HG03196 (cell line): Measurements from ENCODE around the gene TPCN1.

Experiments used
- ATAC-seq: cut with Tn5 transposase; IDR thresholded peaks from one replicate; pipeline ENCODE4 v1.9.1; 2021; ENCODE audit not compliant: unreplicated experiment

Gene TPCN1

DNA sequence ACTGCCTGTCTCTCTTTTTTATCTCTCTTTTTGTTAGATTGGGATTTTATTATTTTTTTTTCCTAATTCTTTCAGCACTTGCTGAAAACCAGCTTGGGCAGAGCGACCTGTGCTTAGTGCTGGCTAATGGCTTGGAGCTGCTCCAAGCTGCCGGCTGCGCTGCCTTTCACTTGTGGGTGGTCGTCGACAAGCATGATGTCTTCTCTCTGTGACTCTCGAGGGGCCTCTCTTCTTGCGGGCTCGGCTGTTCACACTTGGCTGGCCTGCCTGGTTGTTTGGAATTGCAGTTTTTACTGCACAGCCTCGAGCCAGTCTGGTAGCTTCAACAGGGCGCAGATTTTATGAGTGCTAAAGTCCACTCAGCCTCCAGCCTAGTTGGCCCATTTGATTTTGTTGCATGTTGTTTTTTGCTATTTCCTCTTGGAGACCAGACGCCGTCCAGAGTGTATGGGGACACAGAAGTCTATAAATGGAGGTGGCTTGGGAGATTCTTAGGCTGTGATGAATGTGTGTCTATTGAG is 18.6 kb downstream of the TPCN1 start:
- ATAC-seq = no peak

DNA sequence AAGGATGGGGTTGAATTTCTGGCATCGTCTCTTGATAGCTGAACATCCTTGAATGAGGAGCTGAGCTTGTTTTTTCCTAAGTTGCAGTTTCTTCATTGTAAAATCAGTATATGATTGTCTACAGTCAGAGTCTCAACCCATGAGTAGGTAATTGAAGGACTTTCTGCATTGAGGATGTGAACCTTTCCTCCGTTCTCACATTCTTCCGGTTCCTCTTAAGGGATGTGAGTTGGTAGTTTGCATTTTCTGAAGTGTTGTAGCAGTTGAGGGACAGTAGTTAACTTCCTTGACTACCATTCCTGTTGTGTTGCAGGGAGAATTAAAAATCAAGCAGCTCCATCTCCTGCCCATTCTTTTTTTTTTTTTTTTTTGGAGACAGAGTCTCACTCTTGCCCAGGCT is 19.1 kb downstream of the TPCN1 start:
- no peak for ATAC-seq

DNA sequence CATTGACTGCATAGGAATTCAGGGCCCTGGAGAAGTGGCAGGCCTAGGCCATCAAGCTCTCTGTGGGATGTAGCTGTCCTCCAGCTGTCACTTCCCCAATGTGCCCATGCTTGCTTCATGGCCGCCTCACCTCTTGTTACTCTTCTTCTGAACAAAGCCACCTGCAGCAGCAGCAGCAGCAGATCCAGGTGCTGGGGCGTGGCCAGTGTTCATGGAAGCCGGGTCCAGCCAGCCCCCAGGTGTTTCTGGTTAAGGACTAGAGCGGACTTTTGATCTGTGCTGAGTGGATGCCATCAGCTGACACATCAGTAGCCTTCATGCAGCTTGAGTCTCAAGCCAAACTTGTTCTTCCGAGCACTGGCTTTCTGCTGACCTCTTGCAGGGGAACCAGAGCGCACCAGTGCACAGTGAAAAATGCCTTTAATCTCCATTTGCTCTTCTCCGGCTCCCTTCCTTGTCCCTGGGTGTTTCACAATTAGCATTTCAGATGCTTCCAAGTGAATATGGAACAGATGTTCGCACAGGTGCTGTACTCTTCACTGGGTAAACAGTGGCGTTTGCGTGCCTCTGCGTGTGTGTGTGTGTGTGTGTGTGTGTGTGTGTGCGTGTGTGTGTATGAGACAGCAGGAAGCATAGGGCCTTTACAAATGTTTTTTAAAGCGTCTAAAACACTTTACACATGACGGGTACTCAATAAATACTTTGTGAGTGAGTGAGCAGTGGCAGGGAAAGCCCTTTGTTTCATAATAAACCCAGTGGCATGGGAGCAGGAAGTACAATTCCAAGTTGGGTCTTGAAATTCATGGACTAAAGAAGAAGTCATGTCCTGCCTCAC is 20.1 kb downstream of the TPCN1 start:
- no peak for ATAC-seq

DNA sequence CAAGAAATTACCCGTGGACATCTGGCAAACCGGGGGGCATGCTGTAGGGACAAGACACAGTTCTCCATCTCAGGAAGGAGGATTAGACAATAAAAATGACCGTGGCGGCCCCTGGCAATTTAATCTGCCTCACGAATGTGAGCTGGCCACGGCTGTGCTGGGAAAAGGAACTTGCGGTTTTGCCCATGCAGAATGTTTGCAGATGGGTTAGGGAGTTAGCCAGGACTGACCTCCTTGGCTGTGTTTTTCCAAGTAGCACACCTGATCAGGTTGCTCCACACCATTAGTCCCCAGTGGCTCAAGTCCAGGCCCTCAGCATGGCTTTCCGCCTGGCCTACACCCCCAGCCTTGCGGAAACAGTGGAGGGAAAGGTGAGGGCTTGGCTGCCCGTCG is 20.8 kb downstream of the TPCN1 start:
- no peak for ATAC-seq

DNA sequence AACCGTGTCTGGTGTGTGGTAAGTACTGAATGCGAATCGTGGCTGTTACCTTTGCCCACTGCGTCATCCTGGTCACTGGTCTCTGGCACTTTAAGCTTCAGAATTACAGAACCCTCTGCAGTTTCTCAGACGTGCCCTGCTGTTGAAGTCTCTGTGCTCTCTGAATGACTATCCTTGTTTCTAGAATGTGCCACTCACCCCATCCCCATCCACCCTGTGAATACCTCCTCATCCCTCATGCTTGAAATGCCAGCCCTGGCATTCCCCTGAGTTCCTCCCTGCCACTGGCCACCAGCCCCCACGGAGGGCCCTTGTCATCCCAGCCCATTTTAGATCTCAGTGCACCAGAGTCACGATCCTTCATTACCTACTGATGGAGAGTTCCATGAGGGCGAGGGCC is 21.3 kb downstream of the TPCN1 start:
- ATAC-seq = no peak

DNA sequence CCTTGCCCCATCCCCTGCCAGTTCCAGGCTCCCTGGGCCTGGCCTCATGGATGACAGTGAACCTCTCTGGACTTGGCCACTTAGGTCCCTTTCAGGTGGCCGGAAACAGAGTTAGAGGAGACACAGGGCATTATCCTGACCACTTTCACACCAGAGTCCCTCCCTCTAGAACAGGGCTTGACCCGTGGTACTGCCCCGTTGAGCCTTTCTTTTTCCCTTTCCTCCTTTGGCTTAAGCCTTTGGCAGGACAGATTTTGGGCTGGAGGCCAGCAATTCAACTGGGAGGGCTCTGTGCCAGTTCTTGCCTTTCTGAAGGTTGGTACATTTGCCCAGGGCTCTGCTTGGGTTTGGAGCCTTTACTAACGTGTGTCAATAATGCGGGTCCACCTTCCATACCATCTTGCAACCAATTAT is 22.8 kb downstream of the TPCN1 start:
- no peak for ATAC-seq

DNA sequence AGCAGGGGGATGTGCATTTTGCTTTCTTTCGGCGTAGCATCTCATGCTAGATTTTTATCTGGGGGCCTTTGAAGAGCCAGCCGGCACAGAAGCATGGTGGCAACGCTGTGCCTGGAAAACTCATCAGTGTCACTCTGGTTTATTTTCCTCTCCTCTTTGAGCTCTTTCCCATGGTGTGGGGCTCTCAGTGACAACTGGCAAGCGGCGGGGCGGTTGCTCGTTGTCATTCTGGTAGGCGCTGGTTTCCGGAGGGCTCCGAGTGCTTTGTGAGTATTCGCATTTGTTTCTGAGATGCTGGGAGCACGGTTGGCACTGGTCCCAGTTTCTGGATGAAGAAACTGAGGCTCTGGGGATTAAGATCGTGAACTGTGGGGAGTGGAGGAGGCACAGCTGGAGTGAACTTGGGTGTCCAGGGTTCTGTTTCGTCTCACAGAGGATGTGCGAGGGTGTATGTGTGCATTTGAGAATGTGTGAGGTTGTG is 23.3 kb downstream of the TPCN1 start:
- ATAC-seq = no peak

DNA sequence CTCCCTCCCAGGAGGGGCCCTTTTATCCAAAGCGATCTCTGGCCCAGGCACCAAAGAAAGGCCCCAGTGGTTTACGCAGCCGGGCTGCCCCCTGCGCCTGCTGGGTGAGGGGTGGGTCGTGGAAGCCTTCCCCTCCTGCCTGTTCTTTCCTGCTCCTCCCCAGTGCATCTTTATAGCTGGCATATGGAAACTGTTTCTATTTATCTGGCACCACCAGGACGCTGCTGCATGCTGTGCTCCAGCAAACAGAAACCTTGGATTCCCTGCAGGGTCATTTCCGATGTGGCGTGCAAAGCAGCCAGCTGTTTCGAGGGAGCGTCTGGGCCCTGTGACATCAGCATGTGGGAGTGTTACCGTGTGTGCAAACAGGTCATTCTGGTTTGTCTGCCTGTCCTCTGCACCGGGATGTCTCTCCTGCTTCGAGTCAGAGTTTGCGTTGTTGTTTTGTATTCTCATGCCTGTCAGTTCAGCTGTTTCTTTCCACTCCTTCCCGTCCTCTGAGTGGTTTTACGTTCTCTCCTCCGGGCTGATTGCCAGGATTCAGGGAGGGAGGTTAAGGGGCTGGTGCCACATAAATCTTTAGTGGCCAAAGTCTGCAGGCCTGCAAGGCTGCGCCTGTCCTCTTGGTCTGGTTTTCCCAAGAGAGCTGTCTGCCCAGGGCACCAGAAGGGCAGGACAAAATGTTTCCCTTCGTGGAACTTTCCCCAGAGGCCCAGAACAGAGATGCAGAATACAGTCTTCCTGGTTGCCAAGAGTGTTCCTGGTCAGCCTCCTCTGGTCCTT is 24.6 kb downstream of the TPCN1 start:
- no peak for ATAC-seq

DNA sequence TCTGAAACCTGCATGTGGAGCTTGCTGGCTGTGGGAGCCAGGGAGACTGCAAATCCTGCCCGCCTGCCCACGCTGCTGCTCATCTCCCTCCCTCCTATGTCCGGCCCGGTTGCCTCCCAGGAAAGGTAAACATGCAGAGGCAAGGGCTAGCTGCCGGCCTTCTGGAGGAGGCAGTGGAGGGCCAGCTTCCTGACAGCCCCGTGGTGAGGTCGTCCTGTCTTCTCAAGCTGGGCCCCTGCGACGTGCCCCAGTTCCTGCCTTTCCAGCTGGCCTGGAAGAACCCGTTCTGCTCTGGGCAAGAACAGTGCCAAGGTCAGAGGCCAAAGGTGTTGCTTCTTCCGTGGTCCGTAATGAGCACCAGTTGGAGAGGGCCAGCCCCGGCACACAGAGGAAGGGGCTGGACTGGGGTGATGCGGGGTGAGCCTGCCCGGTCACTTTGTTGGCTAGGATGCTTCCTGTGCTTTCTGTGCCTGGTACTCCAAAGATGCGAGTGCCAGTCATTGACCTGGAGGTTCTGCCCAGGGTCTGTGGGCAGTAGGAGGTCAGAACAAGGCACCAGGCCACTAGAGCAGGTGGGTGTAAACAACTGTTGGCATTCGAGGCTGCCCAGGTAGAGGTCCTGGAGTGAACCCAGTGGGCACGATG is 25.3 kb downstream of the TPCN1 start:
- ATAC-seq = no peak

DNA sequence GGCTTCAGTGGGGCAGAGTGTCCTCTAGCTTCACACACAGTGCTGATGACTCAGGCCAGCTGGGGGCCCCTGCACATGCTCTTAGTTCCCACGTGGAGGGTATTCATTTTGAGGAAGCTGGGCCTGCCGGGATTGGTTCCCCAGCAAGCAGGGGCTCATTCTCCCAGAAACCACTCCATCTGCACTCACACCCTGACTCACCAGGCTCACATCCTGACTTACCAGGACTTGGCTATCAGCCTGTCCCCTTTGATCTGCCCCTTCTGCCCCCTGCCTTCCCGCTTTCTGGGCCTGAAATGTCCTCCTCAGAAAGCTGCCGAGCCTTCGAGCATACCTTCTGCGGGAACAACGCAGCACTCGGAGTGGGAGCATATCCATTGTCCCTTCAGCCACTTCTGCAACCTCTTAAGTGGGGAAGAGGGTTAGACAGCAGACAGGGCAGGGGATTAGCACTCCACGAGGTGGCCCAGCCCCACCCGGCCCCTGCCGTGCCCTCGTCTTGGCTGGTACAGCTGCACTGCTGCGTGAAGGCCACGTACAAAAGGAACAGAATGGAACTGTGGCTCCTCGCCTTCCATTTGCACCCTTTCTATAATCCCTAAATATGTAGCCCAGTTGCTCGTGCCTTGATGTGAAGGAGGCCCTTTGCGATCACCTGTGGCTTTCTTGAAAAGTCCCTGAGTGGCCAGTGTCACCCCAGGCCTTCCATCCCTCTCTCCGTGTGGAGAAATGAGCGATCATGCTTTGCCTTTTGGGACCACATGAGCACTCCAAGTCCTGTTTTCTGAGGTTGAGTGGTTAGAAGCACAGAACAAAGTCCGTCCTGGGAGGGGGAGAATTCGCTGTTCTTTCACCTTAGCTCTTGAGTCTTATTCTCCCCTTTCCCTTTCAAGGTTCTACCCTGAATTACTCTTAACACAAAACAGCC is 26.1 kb downstream of the TPCN1 start:
- ATAC-seq = no peak

DNA sequence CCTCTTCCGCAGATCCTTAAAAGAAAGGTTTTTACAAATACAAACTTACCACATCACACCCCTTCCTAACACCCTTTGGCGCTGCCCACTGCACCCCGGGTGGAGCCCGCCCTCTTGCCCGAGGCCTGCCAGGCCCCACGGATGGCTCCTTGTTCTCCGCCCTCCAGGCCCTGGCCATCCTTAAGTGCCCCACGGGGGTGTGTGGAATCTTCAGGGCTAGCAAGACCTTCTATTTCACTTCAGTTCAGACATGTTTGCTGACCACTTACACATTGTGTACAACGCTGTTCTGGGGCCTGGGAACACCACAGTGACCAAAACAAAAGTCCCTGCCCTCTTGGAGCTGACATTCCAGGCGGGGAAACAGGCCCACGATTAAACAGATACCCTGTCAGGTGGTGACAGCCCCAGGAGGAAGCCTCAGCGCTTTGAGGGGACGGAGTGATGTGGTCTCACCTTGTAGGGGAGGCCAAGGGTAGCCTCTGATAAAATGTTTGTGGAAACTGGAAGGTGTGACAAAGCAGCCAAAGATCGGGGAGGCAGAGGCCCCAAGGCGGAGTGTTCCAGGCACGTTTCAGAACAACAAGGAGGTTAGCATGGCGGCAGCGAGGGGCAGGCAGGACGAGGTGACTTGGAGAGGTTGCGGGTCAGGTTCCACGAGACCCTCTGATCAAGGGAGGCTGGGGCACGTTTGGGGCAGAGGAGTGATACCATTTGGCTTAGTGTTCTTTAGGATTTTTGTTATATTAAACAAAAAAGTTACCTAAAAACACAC is 27.0 kb downstream of the TPCN1 start:
- ATAC-seq = no peak

DNA sequence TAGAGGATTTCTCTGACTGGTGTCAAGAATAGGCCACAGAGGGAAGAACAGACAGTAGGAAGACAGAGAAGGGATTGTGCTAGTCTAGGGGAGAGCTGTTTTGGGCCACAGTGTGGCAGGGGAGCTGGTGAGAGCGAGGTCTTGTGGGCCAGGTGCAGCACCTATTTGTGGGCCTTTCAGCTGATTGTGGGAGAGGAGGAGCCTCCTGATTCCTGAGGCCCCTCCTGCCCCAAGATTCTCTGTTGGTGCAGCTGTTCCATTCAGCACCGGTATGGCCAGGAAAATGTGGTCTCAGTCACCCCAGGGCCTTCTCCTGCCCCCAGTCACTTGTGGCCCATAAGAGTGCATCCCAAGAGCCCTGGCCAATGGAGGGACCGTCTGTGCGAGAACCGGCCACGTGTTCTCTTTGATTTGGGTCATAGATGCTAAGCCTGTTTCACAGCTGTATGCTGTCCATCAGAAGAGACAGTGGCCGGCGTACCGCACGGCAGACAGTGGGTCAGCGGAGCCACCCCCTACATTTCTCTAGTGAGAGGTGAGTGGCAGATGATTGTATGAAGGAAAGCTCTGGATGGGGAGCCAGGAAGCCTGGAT is 27.7 kb downstream of the TPCN1 start:
- ATAC-seq = no peak

DNA sequence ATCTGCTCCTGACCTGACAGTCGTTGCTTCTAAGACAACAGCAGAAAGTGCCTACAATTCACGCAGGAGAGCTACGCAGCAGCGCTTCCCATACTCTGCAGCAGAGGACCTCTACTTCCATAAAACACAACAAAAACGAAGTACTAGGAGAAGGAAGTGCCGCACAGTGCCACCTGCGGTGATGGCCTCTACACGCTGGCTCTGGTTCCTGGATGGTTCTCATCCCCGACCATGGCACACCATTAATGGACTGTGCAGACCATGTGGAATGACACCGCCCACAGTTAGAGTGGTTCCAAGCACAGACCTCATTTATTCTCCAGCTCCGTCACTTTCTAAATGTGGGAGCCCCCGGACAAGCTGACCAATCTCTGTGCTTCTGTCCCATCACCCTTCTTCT is 28.3 kb downstream of the TPCN1 start:
- ATAC-seq = no peak

DNA sequence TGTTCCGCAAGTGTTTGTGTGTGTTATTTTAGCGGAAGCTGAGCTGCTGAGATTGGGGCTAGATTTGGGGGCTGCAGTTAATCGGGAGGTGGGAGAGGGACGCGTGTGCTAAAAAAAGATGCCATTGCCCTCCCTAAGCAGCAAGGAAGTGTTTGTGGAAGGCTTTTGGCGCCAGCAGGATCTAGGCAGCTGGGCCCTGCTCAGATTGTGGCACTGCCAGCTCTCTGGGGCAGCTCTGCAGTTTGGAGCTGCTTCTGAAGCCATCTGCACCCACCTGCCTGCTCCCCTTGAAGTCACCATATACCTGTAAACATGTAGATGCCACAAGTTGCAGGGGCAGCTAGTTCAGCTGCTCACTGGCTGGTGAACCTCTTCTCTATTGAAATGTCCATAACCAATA is 28.8 kb downstream of the TPCN1 start:
- no peak for ATAC-seq

DNA sequence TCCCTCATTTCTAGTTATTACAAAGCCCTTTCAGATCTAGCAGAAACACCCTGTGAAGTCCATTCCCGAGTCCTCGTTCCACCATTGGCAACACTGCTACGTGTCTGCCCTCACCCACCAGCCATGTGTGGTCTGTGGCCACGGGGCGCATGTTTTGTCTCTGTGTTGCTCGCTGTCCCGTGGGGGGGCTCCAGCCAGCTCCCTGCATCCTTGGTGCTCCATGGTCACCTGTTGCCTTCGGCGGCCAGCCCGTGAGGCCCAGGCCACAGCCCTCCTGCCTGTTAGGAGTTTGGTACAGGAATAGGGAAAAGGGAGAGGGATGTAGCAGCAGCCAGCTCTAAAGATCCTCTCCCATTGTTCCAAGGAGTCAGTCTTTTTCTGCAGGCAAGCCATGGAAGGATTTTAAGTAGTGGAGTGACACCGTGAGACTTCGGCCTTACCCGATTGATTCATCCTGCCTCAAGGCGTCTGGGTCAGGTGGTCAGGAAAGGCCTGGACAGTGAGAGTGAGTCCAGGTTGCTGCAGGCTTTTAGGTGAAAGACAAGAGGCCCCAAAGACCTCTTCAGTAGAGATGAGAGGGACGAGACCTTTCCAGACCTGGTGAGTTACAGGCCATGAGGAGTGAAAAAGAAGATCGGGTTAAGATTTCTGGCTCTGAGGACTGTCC is 30.3 kb downstream of the TPCN1 start:
- no peak for ATAC-seq

DNA sequence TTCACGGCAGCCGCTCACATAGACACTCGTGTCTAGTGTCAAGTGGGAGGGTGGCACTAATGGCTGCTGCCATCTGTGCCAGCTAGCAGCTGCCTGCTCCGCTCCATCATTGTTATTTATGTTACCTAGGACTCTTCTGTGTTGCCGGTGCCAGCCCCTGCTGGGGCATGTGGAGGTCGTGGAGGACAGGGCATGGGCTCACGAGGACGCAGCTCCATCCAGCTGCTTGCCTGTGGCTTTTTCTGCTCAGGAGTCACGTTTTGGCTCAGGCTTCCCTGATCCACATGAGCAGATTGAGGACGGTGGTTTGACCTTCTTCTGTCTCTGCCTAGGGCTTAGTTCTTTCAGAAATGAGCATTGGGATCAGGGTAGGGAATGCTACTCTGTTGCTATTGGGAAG is 31.2 kb downstream of the TPCN1 start:
- ATAC-seq = no peak

DNA sequence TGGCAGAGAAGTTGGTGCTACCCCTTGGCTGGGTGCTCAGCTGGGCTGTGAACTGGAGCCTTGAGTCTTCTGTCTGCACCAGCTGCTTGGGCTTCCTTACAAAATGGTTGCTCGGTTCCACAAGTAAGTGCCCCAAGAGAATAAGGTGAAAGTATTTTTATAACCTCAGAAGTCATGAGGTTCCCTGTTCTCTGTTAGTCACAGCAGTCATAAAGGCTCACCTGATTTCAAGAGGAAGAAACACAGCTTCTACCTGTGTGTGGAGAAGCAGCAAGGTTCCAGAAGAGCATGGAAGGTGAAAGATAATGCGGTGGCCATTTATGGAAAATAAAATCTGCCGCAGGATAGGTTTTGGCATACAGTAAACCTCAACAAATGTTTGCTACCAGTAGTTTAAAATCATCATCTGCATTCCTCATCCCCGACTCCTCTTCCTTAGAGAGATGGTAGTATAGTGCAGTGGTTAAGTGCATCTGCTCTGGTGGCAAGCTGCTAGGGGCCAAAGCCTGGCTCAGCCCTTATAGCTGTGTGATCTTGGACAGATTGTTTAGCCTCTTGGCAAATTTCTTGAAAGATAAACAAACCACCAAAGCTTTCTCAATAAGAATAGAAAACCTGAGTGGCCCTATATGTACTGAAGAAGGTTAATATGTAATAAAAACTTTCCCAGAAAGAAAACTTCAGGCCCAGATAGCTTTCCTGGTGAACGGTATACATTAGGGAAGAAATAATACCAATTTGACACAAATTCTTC is 32.4 kb downstream of the TPCN1 start:
- no peak for ATAC-seq

DNA sequence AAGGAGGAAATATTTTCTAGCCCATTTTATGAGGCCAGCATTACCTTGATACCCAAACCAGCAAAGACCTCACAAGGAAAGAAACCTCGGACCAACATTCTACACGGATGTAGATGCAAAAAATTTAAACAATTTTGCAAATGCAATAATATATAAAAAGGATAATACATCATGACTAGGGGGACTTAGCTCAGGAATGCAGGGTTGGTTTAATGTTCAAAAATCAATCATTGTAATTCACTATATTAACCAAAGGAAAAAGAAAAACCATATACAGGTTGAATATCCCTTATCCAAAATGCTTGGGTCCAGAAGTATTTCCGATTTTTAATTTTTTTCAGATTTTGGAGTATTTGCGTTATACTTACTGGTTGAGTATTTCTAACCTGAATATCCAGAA is 33.0 kb downstream of the TPCN1 start:
- ATAC-seq = no peak
